Measurements from ENCODE around the gene C6orf89. TPM values are rescaled to one million over a fixed set of nuclear protein-coding genes. Genes with fewer than 3 reads are reported as not detected.

Gene C6orf89
- total and polyA plus RNA-seq, 2 of the 13 experiments (the other 11 are each of a cell fraction or from before 2014, with no cell fraction given): 22.1 to 32.2 TPM

- TF ChIP-seq GABPA (IDR thresholded peaks at IDR 0.05; ENCODE audit: low read depth, low read length) (peak; percentile 92), GABPA (CRISPR knock-in tag; IDR thresholded peaks at IDR 0.05; ENCODE audit: low read depth) (peak; percentile 97), PPARG (CRISPR knock-in tag; conservative IDR thresholded peaks at IDR 0.05) (peak; percentile 67; the same call in 1 of the 2 replicates), ZBTB21 (CRISPR knock-in tag; IDR thresholded peaks at IDR 0.05) (no peak), NCOA5 (CRISPR knock-in tag; IDR thresholded peaks at IDR 0.05) (no peak), NKX3-1 (CRISPR knock-in tag; IDR thresholded peaks at IDR 0.05) (0 out of 2 replicates have a peak, but pooled peaks have one; percentile 76), ZNF138 (CRISPR knock-in tag; IDR thresholded peaks at IDR 0.05; ENCODE audit: low read depth) (0 out of 2 replicates have a peak, but pooled peaks have one; percentile 58), ZNF441 (CRISPR knock-in tag; IDR thresholded peaks at IDR 0.05; ENCODE audit: borderline replicate concordance) (peak; percentile 92), BCL6 (CRISPR knock-in tag; IDR thresholded peaks at IDR 0.05) (peak; percentile 66), SNAI1 (CRISPR knock-in tag; IDR thresholded peaks at IDR 0.05; ENCODE audit: borderline replicate concordance) (no peak), ZNF550 (CRISPR knock-in tag; IDR thresholded peaks at IDR 0.05; ENCODE audit: borderline replicate concordance) (0 out of 2 replicates have a peak, but pooled peaks have one; percentile 78), ZBTB40 (IDR thresholded peaks at IDR 0.05) (peak; percentile 95), ZBTB40 (CRISPR knock-in tag; IDR thresholded peaks at IDR 0.05) (peak; percentile 76; the same call in 1 of the 2 replicates), U2AF2 (IDR thresholded peaks at IDR 0.05; ENCODE audit: low read depth, low read length) (no peak), ZFP41 (CRISPR knock-in tag; IDR thresholded peaks at IDR 0.05; ENCODE audit: borderline replicate concordance) (no peak), RELA (CRISPR knock-in tag; IDR thresholded peaks at IDR 0.05) (no peak; the same call in 1 of the 2 replicates), ZNF589 (CRISPR knock-in tag; conservative IDR thresholded peaks at IDR 0.05) (no peak), HOMEZ (CRISPR knock-in tag; IDR thresholded peaks at IDR 0.05; ENCODE audit: low read depth) (peak; percentile 96), ZNF367 (CRISPR knock-in tag; IDR thresholded peaks at IDR 0.05; ENCODE audit: borderline replicate concordance) (peak; percentile 74; the same call in 1 of the 2 replicates), NFATC3 (CRISPR knock-in tag; IDR thresholded peaks at IDR 0.05) (no peak)
These were observed at the start of gene C6orf89 (continued) for GRCh38 chr6:36885461-36886401.

Measured in HepG2 (cell line).